ENCODE data around the gene TREML1.

Gene TREML1

GRCh38 chr6:41160933-41161332 lies 6.8 kb upstream of the TREML1 start:
- DNase-seq (ENCODE audit: low read depth): no peak
- H3K4me3 ChIP-seq (ENCODE audit: low read depth, low read length): no peak overlapping the region
- TF ChIP-seq CTCF (conservative IDR thresholded peaks at IDR 0.05; ENCODE audit: low read depth, low read length): no peak

GRCh38 chr6:41159415-41160082 lies 5.4 kb upstream of the TREML1 start:
- no peak for TF ChIP-seq CTCF (conservative IDR thresholded peaks at IDR 0.05; ENCODE audit: low read depth, low read length)
- no peak overlapping the region for H3K4me3 ChIP-seq (ENCODE audit: low read depth, low read length)
- DNase-seq (ENCODE audit: low read depth): no peak

GRCh38 chr6:41157323-41157722 lies 3.2 kb upstream of the TREML1 start:
- DNase-seq (ENCODE audit: low read depth): no peak
- H3K4me3 ChIP-seq (ENCODE audit: low read depth, low read length): no peak overlapping the region
- no peak for TF ChIP-seq CTCF (conservative IDR thresholded peaks at IDR 0.05; ENCODE audit: low read depth, low read length)

- no peak overlapping the region for H3K4me3 ChIP-seq (ENCODE audit: low read depth, low read length)
- no peak for TF ChIP-seq CTCF (conservative IDR thresholded peaks at IDR 0.05; ENCODE audit: low read depth, low read length)
- no peak for DNase-seq (ENCODE audit: low read depth)
Observed at GRCh38 chr6:41156771-41157170, 2.6 kb upstream of the TREML1 start.

- no peak for TF ChIP-seq CTCF (conservative IDR thresholded peaks at IDR 0.05; ENCODE audit: low read depth, low read length)
- DNase-seq (ENCODE audit: low read depth): no peak
- no peak overlapping the region for H3K4me3 ChIP-seq (ENCODE audit: low read depth, low read length)
Observed at GRCh38 chr6:41156001-41156400, 1.9 kb upstream of the TREML1 start.

- no peak for TF ChIP-seq CTCF (conservative IDR thresholded peaks at IDR 0.05; ENCODE audit: low read depth, low read length)
- peak; percentile 67 for DNase-seq (ENCODE audit: low read depth)
- no peak overlapping the region for H3K4me3 ChIP-seq (ENCODE audit: low read depth, low read length)
Observed at GRCh38 chr6:41155132-41155805, 1.1 kb upstream of the TREML1 start.

GRCh38 chr6:41153451-41153850 lies 696 bp downstream of the TREML1 start:
- DNase-seq (ENCODE audit: low read depth): no peak
- no peak for TF ChIP-seq CTCF (conservative IDR thresholded peaks at IDR 0.05; ENCODE audit: low read depth, low read length)
- no peak overlapping the region for H3K4me3 ChIP-seq (ENCODE audit: low read depth, low read length)

All from choroid plexus epithelial cell (primary cell).